HEK293 (cell line): ENCODE measurements around the gene NCBP2.
A peak's percentile ranks its signal among the peaks of the same experiment; 100 is the strongest.

Source experiments
- SCRT2 ChIP-seq: fragments of 450-650 bp; formaldehyde crosslinking; IDR thresholded peaks from 2 replicates; pipeline ENCODE4 v1.5.1; 2016; ENCODE audit warnings: missing biosample characterization, missing genetic modification characterization
- YY1 ChIP-seq: fragments of 450-650 bp; formaldehyde crosslinking; IDR thresholded peaks from 2 replicates; pipeline ENCODE4 v1.5.1; 2018; ENCODE audit warnings: missing biosample characterization, missing genetic modification characterization
- ZNF112 ChIP-seq: fragments of 450-650 bp; formaldehyde crosslinking; IDR thresholded peaks from 2 replicates; pipeline ENCODE4 v1.5.0; 2017; ENCODE audit warnings: missing biosample characterization, missing genetic modification characterization
- ZNF138 ChIP-seq: fragments of 450-650 bp; formaldehyde crosslinking; IDR thresholded peaks from 2 replicates; pipeline ENCODE4 v1.5.1; 2016; ENCODE audit warnings: missing biosample characterization, missing genetic modification characterization, borderline replicate concordance
- ZNF274 ChIP-seq, 2 experiments: fragments of 200-500 bp in 1 of 2; fragments of 450-650 bp in 1 of 2; sonication (Bioruptor generic) in 1 of 2; formaldehyde crosslinking in 1 of 2; IDR thresholded peaks; 2 replicates each; pipeline versions ENCODE4 v1.5.1 to v1.6.1; 2014 to 2016; ENCODE audit warnings: borderline replicate concordance in 1 of 2, inconsistent platforms in 1 of 2, low read length in 1 of 2, missing biosample characterization in 1 of 2, missing genetic modification characterization in 1 of 2
- ZNF324 ChIP-seq: fragments of 450-650 bp; formaldehyde crosslinking; IDR thresholded peaks from 2 replicates; pipeline ENCODE4 v1.5.1; 2016; ENCODE audit warnings: missing biosample characterization, missing genetic modification characterization
- ZNF335 ChIP-seq: fragments of 450-650 bp; formaldehyde crosslinking; conservative IDR thresholded peaks from 2 replicates; pipeline ENCODE4 v1.5.1; 2016; ENCODE audit warnings: missing biosample characterization, missing genetic modification characterization
- ZNF530 ChIP-seq: fragments of 450-650 bp; formaldehyde crosslinking; IDR thresholded peaks from 2 replicates; pipeline ENCODE4 v1.5.1; 2016; ENCODE audit warnings: low read depth, missing biosample characterization, missing genetic modification characterization
- ZNF549 ChIP-seq: fragments of 450-650 bp; IDR thresholded peaks from 2 replicates; pipeline ENCODE4 v1.5.1; 2018; ENCODE audit warnings: missing biosample characterization, missing genetic modification characterization, mild to moderate bottlenecking, inconsistent platforms, moderate library complexity
- ZNF670 ChIP-seq: fragments of 450-650 bp; formaldehyde crosslinking; IDR thresholded peaks from 2 replicates; pipeline ENCODE4 v1.5.1; 2016; ENCODE audit warnings: missing biosample characterization, missing genetic modification characterization, low read depth
- ZNF747 ChIP-seq: fragments of 450-650 bp; formaldehyde crosslinking; IDR thresholded peaks from 2 replicates; pipeline ENCODE4 v1.5.1; 2016; ENCODE audit warnings: missing biosample characterization, missing genetic modification characterization
- ZNF76 ChIP-seq: fragments of 450-650 bp; formaldehyde crosslinking; IDR thresholded peaks from 2 replicates; pipeline ENCODE4; 2016; ENCODE audit warnings: low read depth, missing biosample characterization, missing genetic modification characterization, borderline replicate concordance
- TF ChIP-seq, protein P1 (sequence below): fragments of 450-650 bp; formaldehyde crosslinking; IDR thresholded peaks from 2 replicates; pipeline ENCODE4 v1.5.1; 2016; ENCODE audit warnings: missing biosample characterization, missing genetic modification characterization

DNA sequence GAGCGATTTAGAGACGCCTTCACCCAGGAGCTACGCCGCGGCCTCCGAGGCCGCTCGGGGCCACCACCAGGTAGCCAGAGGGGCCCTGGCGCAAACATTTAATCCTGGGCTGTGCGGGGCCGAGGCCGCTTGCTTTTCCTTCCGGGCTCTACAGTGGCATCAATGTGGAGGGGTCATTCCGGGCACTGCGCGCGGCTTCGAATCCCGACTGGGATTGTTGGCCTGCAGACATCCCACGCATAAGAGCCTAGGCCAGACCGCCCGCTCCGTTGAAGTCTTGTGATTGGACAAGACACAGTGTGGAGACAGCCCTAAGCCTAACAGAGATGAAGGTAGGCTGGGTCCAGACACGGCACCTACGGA, 568 bp upstream of the NCBP2 start:
- TF ChIP-seq ZNF274 (IDR thresholded peaks at IDR 0.05; ENCODE audit: low read length) (no peak), ZNF274 (tag by site-specific recombination; IDR thresholded peaks at IDR 0.05; ENCODE audit: borderline replicate concordance) (no peak), ZNF112 (no peak), ZNF324 (no peak), ZNF530 (tag by site-specific recombination) (no peak), YY1 (tag by site-specific recombination) (no peak), ZNF747 (tag by site-specific recombination) (no peak), ZNF138 (tag by site-specific recombination) (no peak), ZNF670 (tag by site-specific recombination) (no peak), ZNF335 (tag by site-specific recombination) (peak; percentile 6; the same call in 1 of the 2 replicates), ZNF76 (no peak), SCRT2 (no peak), ZNF549 (tag by site-specific recombination) (no peak)
- TF ChIP-seq, protein P1, sequence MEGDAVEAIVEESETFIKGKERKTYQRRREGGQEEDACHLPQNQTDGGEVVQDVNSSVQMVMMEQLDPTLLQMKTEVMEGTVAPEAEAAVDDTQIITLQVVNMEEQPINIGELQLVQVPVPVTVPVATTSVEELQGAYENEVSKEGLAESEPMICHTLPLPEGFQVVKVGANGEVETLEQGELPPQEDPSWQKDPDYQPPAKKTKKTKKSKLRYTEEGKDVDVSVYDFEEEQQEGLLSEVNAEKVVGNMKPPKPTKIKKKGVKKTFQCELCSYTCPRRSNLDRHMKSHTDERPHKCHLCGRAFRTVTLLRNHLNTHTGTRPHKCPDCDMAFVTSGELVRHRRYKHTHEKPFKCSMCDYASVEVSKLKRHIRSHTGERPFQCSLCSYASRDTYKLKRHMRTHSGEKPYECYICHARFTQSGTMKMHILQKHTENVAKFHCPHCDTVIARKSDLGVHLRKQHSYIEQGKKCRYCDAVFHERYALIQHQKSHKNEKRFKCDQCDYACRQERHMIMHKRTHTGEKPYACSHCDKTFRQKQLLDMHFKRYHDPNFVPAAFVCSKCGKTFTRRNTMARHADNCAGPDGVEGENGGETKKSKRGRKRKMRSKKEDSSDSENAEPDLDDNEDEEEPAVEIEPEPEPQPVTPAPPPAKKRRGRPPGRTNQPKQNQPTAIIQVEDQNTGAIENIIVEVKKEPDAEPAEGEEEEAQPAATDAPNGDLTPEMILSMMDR = no peak
